Coronary artery (tissue), 2 donors: Measurements from ENCODE around the gene MAPKAPK2.

Experiments used
- DNase-seq: peaks from one replicate; pipeline ENCODE4 v3.0.0-alpha.2; 2017; ENCODE audit warnings: low spot score
- H3K27ac ChIP-seq, 2 donors: fragments of 200-600 bp; sonication (generic); one replicate each; pipeline ENCODE4 v1.5.1; 2016 to 2019
- H3K4me3 ChIP-seq: fragments of 200-600 bp; sonication (generic); 2 replicates; pipeline ENCODE4 v1.5.1; 2016; ENCODE audit warnings: mild to moderate bottlenecking, moderate library complexity
- TF ChIP-seq, protein P1 (sequence below): fragments of 200-600 bp; sonication (generic); IDR thresholded peaks from one replicate; pipeline ENCODE4 v1.5.1; 2019; ENCODE audit warnings: antibody characterized with exemption

The MAPKAPK2 gene

GRCh38 chr1:206738370-206739366 is 54.0 kb downstream of the MAPKAPK2 start:
- H3K4me3 ChIP-seq: no peak overlapping the region
- TF ChIP-seq, protein P1, sequence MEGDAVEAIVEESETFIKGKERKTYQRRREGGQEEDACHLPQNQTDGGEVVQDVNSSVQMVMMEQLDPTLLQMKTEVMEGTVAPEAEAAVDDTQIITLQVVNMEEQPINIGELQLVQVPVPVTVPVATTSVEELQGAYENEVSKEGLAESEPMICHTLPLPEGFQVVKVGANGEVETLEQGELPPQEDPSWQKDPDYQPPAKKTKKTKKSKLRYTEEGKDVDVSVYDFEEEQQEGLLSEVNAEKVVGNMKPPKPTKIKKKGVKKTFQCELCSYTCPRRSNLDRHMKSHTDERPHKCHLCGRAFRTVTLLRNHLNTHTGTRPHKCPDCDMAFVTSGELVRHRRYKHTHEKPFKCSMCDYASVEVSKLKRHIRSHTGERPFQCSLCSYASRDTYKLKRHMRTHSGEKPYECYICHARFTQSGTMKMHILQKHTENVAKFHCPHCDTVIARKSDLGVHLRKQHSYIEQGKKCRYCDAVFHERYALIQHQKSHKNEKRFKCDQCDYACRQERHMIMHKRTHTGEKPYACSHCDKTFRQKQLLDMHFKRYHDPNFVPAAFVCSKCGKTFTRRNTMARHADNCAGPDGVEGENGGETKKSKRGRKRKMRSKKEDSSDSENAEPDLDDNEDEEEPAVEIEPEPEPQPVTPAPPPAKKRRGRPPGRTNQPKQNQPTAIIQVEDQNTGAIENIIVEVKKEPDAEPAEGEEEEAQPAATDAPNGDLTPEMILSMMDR: no peak
- no peak overlapping the region for H3K27ac ChIP-seq
- DNase-seq: no peak

GRCh38 chr1:206739411-206740076 is 54.8 kb downstream of the MAPKAPK2 start:
- Histone ChIP-seq H3K27ac (no peak overlapping the region), H3K4me3 (no peak overlapping the region)
- TF ChIP-seq, protein P1: no peak
- no peak for DNase-seq

DNA sequence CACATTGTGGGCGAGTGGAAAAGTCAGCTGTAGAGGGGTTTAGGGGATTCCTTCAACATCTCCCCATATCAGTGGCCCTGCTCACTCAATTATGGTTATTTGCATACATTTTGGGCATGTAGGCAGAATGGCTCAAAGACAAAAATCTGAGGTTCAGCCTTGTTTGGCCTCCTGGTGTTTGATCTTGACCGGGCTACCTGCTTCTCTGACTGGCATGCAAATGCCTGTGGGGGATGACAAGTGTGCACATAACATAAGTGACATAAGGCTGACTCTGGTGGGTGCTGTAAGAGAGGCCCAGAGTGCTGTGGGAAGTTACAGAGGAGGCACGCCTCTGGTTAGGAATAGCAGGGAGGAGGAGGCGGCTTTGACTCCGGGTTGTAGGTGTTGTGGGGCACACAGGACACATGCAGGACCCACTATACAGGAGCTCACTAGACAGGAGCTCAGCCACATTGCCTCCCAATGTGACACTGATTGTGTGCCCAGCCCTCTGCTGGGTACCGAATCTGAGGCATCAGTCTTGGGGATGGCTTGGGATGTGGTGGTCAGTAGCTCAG is 56.5 kb downstream of the MAPKAPK2 start:
- TF ChIP-seq, protein P1: no peak
- H3K4me3 ChIP-seq: no peak overlapping the region
- DNase-seq: no peak
- no peak overlapping the region for H3K27ac ChIP-seq

- no peak for DNase-seq
- TF ChIP-seq, protein P1: no peak
- no peak overlapping the region for H3K27ac ChIP-seq
- H3K4me3 ChIP-seq: no peak overlapping the region
Observed at GRCh38 chr1:206742719-206743383, 58.1 kb downstream of the MAPKAPK2 start.

DNA sequence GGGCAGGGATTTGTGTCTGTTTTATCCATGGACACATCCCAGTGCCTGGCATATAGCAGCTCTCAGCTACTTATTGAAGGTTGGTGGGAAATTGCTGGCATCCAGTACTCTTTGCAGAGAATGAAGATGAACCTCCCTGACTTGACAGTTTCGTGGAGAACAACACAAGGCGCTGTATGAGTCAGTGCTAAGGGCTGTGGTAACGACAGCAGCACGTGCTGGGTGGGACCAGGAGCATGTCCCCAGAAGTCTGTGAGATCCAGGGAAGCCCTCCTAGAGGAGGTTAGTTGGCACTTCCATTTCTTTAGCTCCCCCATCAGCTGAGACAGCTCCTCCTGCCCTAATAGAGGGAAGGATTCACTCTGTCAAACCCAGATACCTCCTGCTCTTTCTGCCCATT is 60.0 kb downstream of the MAPKAPK2 start:
- H3K4me3 ChIP-seq: no peak overlapping the region
- H3K27ac ChIP-seq: no peak overlapping the region
- TF ChIP-seq, protein P1: no peak
- DNase-seq: no peak

- TF ChIP-seq, protein P1: no peak
Observed at GRCh38 chr1:206745301-206745700, 60.6 kb downstream of the MAPKAPK2 start.

More at GRCh38 chr1:206745301-206745700, 60.6 kb downstream of the MAPKAPK2 start:
- DNase-seq: no peak
- Histone ChIP-seq H3K4me3 (no peak overlapping the region), H3K27ac (no peak overlapping the region)
